IPS-20b (cell line): ENCODE measurements around the gene CD3D.

Source experiments
- H3K27ac ChIP-seq: one replicate; pipeline ENCODE4 v1.5.1; 2013; ENCODE audit warnings: low read length
- H3K27me3 ChIP-seq: 2 replicates; pipeline ENCODE4 v1.6.1; 2013; ENCODE audit warnings: mild to moderate bottlenecking, low read length, inconsistent platforms; ENCODE audit not compliant: insufficient read depth
- H3K36me3 ChIP-seq: 2 replicates; pipeline ENCODE4 v1.6.1; 2013; ENCODE audit warnings: low read depth, mild to moderate bottlenecking, inconsistent platforms, low read length, moderate library complexity; ENCODE audit not compliant: insufficient read depth
- H3K4me1 ChIP-seq: 2 replicates; pipeline ENCODE4 v1.6.1; 2013; ENCODE audit warnings: mild to moderate bottlenecking, control low read depth, inconsistent platforms, low read length, moderate library complexity; ENCODE audit not compliant: insufficient read depth
- H3K4me3 ChIP-seq: 2 replicates; pipeline ENCODE4 v1.5.1; 2013; ENCODE audit warnings: mild to moderate bottlenecking, low read length, inconsistent platforms
- H3K9ac ChIP-seq: 2 replicates; pipeline ENCODE4 v1.6.1; 2013; ENCODE audit warnings: low read depth, mild to moderate bottlenecking, inconsistent platforms, low read length, moderate library complexity
- H3K9me3 ChIP-seq: 2 replicates; pipeline ENCODE4 v1.6.1; 2013; ENCODE audit warnings: mild to moderate bottlenecking, low read depth, low read length, inconsistent platforms; ENCODE audit not compliant: insufficient read depth

CD3D gene

GRCh38 chr11:118294053-118294452 is 48.5 kb downstream of the CD3D start:
- H3K4me1 ChIP-seq, result no peaks in the 10 kb centered on the region
- H3K9me3 ChIP-seq, result no peaks in the 10 kb centered on the region
- peaks cover 6% of the 10 kb centered on the region; the same call in 1 of the 2 replicates for H3K27me3 ChIP-seq
- H3K27ac ChIP-seq, result no peak overlapping the region
- H3K9ac ChIP-seq, result no peak overlapping the region
- H3K36me3 ChIP-seq, result no peaks in the 10 kb centered on the region
- H3K4me3 ChIP-seq, result no peak overlapping the region

- Histone ChIP-seq H3K9ac (no peak overlapping the region), H3K9me3 (no peaks in the 10 kb centered on the region), H3K27me3 (peaks cover 6% of the 10 kb centered on the region; the same call in 1 of the 2 replicates), H3K27ac (no peak overlapping the region), H3K4me1 (no peaks in the 10 kb centered on the region), H3K4me3 (no peak overlapping the region), H3K36me3 (no peaks in the 10 kb centered on the region)
These were observed 50.9 kb downstream of the CD3D start for GRCh38 chr11:118291477-118292135.

- Histone ChIP-seq H3K36me3 (no peaks in the 10 kb centered on the region), H3K4me1 (no peaks in the 10 kb centered on the region), H3K27ac (no peak overlapping the region), H3K27me3 (peaks cover 6% of the 10 kb centered on the region; the same call in 1 of the 2 replicates), H3K9me3 (no peaks in the 10 kb centered on the region), H3K4me3 (no peak overlapping the region), H3K9ac (no peak overlapping the region)
These were observed 51.6 kb downstream of the CD3D start for GRCh38 chr11:118290923-118291322.

- Histone ChIP-seq H3K4me3 (no peak overlapping the region), H3K27me3 (peaks cover 6% of the 10 kb centered on the region; the same call in 1 of the 2 replicates), H3K4me1 (no peaks in the 10 kb centered on the region), H3K9me3 (no peaks in the 10 kb centered on the region), H3K27ac (no peak overlapping the region), H3K36me3 (no peaks in the 10 kb centered on the region), H3K9ac (no peak overlapping the region)
These were observed 53.1 kb downstream of the CD3D start for GRCh38 chr11:118289401-118289800.
